H9 (cell line): ENCODE data around the gene TTC7B. TPM values are rescaled to one million over a fixed set of nuclear protein-coding genes. Genes with fewer than 3 reads are reported as not detected.

Experiments used
- DNase-seq: peaks from one replicate; pipeline ENCODE4 v3.0.0-alpha.2; 2017
- H2AFZ ChIP-seq: one replicate; pipeline ENCODE4 v1.6.1; 2013; ENCODE audit warnings: mild to moderate bottlenecking, low read length, control low read depth, moderate library complexity
- H2AK5ac ChIP-seq: 2 replicates; pipeline ENCODE4 v1.6.1; 2013; ENCODE audit warnings: low read length, control low read depth, mixed read lengths; ENCODE audit not compliant: insufficient read length
- H2BK120ac ChIP-seq: one replicate; pipeline ENCODE4 v1.6.1; 2013; ENCODE audit warnings: low read depth, mild to moderate bottlenecking, low read length, control low read depth, inconsistent platforms; ENCODE audit not compliant: poor library complexity, severe bottlenecking
- H2BK12ac ChIP-seq: 2 replicates; pipeline ENCODE4 v1.6.1; 2013; ENCODE audit warnings: low read length, control low read depth, mixed read lengths, low read depth; ENCODE audit not compliant: insufficient read length
- H2BK15ac ChIP-seq: 2 replicates; pipeline ENCODE4 v1.6.1; 2013; ENCODE audit warnings: low read depth, low read length, control low read depth
- H2BK20ac ChIP-seq: one replicate; pipeline ENCODE4 v1.6.1; 2013; ENCODE audit warnings: low read depth, mild to moderate bottlenecking, low read length, control low read depth, inconsistent platforms; ENCODE audit not compliant: poor library complexity, severe bottlenecking
- H2BK5ac ChIP-seq: 2 replicates; pipeline ENCODE4 v1.6.1; 2013; ENCODE audit warnings: low read length, control low read depth, mixed read lengths; ENCODE audit not compliant: insufficient read length
- H3K14ac ChIP-seq: 2 replicates; pipeline ENCODE4 v1.6.1; 2013; ENCODE audit warnings: low read length, control low read depth; ENCODE audit not compliant: insufficient read depth
- H3K18ac ChIP-seq: 2 replicates; pipeline ENCODE4 v1.6.1; 2013; ENCODE audit warnings: low read depth, mild to moderate bottlenecking, mixed read lengths, low read length, control low read depth; ENCODE audit not compliant: insufficient read length
- H3K23ac ChIP-seq: 2 replicates; pipeline ENCODE4 v1.6.1; 2013; ENCODE audit warnings: low read length, control low read depth, mixed read lengths, low read depth; ENCODE audit not compliant: insufficient read length
- H3K23me2 ChIP-seq: 2 replicates; pipeline ENCODE4 v1.6.1; 2013; ENCODE audit warnings: low read depth, mild to moderate bottlenecking, mixed read lengths, low read length, control low read depth; ENCODE audit not compliant: insufficient read length, poor library complexity, severe bottlenecking
- H3K27ac ChIP-seq: 2 replicates; pipeline ENCODE4 v1.5.1; 2013; ENCODE audit warnings: low read length, control low read depth, mixed read lengths, low read depth; ENCODE audit not compliant: insufficient read length
- H3K27me3 ChIP-seq: 2 replicates; pipeline ENCODE4 v1.6.1; 2013; ENCODE audit warnings: low read length, control low read depth, inconsistent platforms; ENCODE audit not compliant: insufficient read depth
- H3K4ac ChIP-seq: 2 replicates; pipeline ENCODE4 v1.6.1; 2013; ENCODE audit warnings: low read depth, mild to moderate bottlenecking, control low read depth, inconsistent platforms, low read length, moderate library complexity
- H3K4me1 ChIP-seq: 2 replicates; pipeline ENCODE4 v1.6.1; 2013; ENCODE audit warnings: low read length, control low read depth, inconsistent platforms; ENCODE audit not compliant: insufficient read depth
- H3K4me2 ChIP-seq: 2 replicates; pipeline ENCODE4 v1.6.1; 2013; ENCODE audit warnings: low read length, control low read depth, mixed read lengths; ENCODE audit not compliant: insufficient read length, insufficient read depth
- H3K56ac ChIP-seq: 2 replicates; pipeline ENCODE4 v1.6.1; 2013; ENCODE audit warnings: low read depth, mild to moderate bottlenecking, mixed read lengths, low read length, control low read depth; ENCODE audit not compliant: insufficient read length
- H3K79me1 ChIP-seq: 2 replicates; pipeline ENCODE4 v1.6.1; 2013; ENCODE audit warnings: low read depth, mild to moderate bottlenecking, moderate library complexity, low read length, control low read depth, inconsistent platforms; ENCODE audit not compliant: insufficient read depth, poor library complexity, severe bottlenecking
- H3K79me2 ChIP-seq: 2 replicates; pipeline ENCODE4 v1.6.1; 2013; ENCODE audit warnings: low read length, control low read depth, inconsistent platforms; ENCODE audit not compliant: insufficient read depth
- H3K9ac ChIP-seq: 2 replicates; pipeline ENCODE4 v1.6.1; 2013; ENCODE audit warnings: low read length, control low read depth, mixed read lengths; ENCODE audit not compliant: insufficient read length; ENCODE audit errors: extremely low read depth
- H3K9me3 ChIP-seq: one replicate; pipeline ENCODE4 v1.6.1; 2013; ENCODE audit warnings: low read depth, low read length, inconsistent platforms; ENCODE audit not compliant: control insufficient read depth
- H3T11ph ChIP-seq: one replicate; pipeline ENCODE4 v1.6.1; 2013; ENCODE audit warnings: mild to moderate bottlenecking, low read length, control low read depth, inconsistent platforms
- H4K20me1 ChIP-seq: one replicate; pipeline ENCODE4 v1.6.1; 2013; ENCODE audit not compliant: control insufficient read depth, insufficient read length, insufficient read depth
- H4K5ac ChIP-seq: 2 replicates; pipeline ENCODE4 v1.6.1; 2013; ENCODE audit warnings: low read depth, mild to moderate bottlenecking, mixed read lengths, low read length, control low read depth; ENCODE audit not compliant: insufficient read length
- H4K8ac ChIP-seq: replicated peaks from 2 replicates; pipeline ENCODE4 v1.6.1; 2013; ENCODE audit warnings: low read length, control low read depth, mixed read lengths, low read depth; ENCODE audit not compliant: insufficient read length
- H4K91ac ChIP-seq: 2 replicates; pipeline ENCODE4 v1.6.1; 2013; ENCODE audit warnings: low read depth, mild to moderate bottlenecking, moderate library complexity, mixed read lengths, low read length, control low read depth; ENCODE audit not compliant: insufficient read length
- H3K27ac Mint-ChIP-seq, 3 experiments: 2 replicates in 2 of 3; 3 replicates in 1 of 3; pipeline ENCODE4 v1.8.0; 2020 to 2021; ENCODE audit warnings: mixed read lengths in 3 of 3, mild to moderate bottlenecking in 1 of 3, moderate library complexity in 1 of 3
- H3K27me3 Mint-ChIP-seq: 2 replicates; pipeline ENCODE4 v1.8.0; 2021; ENCODE audit warnings: low read depth, mild to moderate bottlenecking, moderate library complexity, mixed read lengths
- H3K36me3 Mint-ChIP-seq, 3 experiments: 2 replicates in 2 of 3; 3 replicates in 1 of 3; pipeline ENCODE4 v1.8.0; 2020 to 2021; ENCODE audit warnings: low read depth in 3 of 3, mixed read lengths in 3 of 3; ENCODE audit not compliant: insufficient read depth in 1 of 3
- H3K4me1 Mint-ChIP-seq, 2 experiments: 2 replicates each; pipeline ENCODE4 v1.8.0; 2020; ENCODE audit warnings: mixed read lengths in 2 of 2
- H3K4me3 Mint-ChIP-seq, 2 experiments: 2 replicates in 1 of 2; 3 replicates in 1 of 2; pipeline ENCODE4 v1.8.0; 2020 to 2021; ENCODE audit warnings: mild to moderate bottlenecking in 2 of 2, mixed read lengths in 2 of 2, moderate library complexity in 1 of 2
- H3K9me3 Mint-ChIP-seq, 2 experiments: 2 replicates in 1 of 2; 3 replicates in 1 of 2; pipeline ENCODE4 v1.8.0; 2020; ENCODE audit warnings: mild to moderate bottlenecking in 2 of 2, mixed read lengths in 2 of 2, moderate library complexity in 1 of 2
- CTCF ChIP-seq: fragments of 200-600 bp; sonication (generic); conservative IDR thresholded peaks from 3 replicates; pipeline ENCODE4 v1.8.0; 2021; ENCODE audit warnings: antibody characterized with exemption, mild to moderate bottlenecking
- WGBS: extraction: QIAGEN DNeasy Blood & Tissue Kit; methylation state at CpG from one replicate; pipeline ENCODE4 v1.1.7; 2013; ENCODE audit warnings: missing lambda C conversion rate, low lambda C conversion rate, mixed read lengths; ENCODE audit not compliant: insufficient read length; ENCODE audit errors: extremely low coverage; 5-methylcytosine and 5-hydroxymethylcytosine counted together
- total RNA-seq: library from RNA; stranded (reverse); gene quantifications from 2 replicates; pipeline ENCODE4 v1.2.1, GENCODE V29; 2021

The TTC7B gene
- total RNA-seq, 1 experiment from 2014 or later = 33.7 TPM

GRCh38 chr14:90597961-90598360 is 218.3 kb downstream of the TTC7B start:
- no peak overlapping the region for H2BK15ac ChIP-seq
- no peak overlapping the region for H4K91ac ChIP-seq
- no peak overlapping the region for H3K4ac ChIP-seq
- H3T11ph ChIP-seq = no peak overlapping the region
- no peak overlapping the region for H2BK120ac ChIP-seq
- no peaks in the 10 kb centered on the region for H3K27me3 Mint-ChIP-seq
- no peaks in the 10 kb centered on the region for H3K79me2 ChIP-seq
- no peaks in the 10 kb centered on the region for H4K20me1 ChIP-seq
- no peak overlapping the region for H2AFZ ChIP-seq
- no peak for TF ChIP-seq CTCF
- H3K56ac ChIP-seq = no peak overlapping the region
- no peak overlapping the region for H2AK5ac ChIP-seq
- H2BK20ac ChIP-seq = no peak overlapping the region
- no peak overlapping the region for H2BK12ac ChIP-seq
- no peak overlapping the region for H3K4me3 Mint-ChIP-seq
- H4K5ac ChIP-seq = no peak overlapping the region
- no peaks in the 10 kb centered on the region for H3K9me3 Mint-ChIP-seq
- no peak overlapping the region for H3K27ac ChIP-seq
- H3K14ac ChIP-seq = no peak overlapping the region
- no peaks in the 10 kb centered on the region for H3K23me2 ChIP-seq
- H3K18ac ChIP-seq = no peak overlapping the region
- H3K4me2 ChIP-seq = no peak overlapping the region
- no peak overlapping the region for H2BK5ac ChIP-seq
- no peak overlapping the region for H3K23ac ChIP-seq
- no peaks in the 10 kb centered on the region for H3K79me1 ChIP-seq
- no peaks in the 10 kb centered on the region for H3K27me3 ChIP-seq
- DNase-seq = no peak
- no peak overlapping the region for H3K27ac Mint-ChIP-seq
- H3K4me1 Mint-ChIP-seq = peaks cover 37 to 45% of the 10 kb centered on the region in 2 experiments
- H4K8ac ChIP-seq = no peak overlapping the region
- no peaks in the 10 kb centered on the region for H3K9me3 ChIP-seq
- H3K4me1 ChIP-seq = no peaks in the 10 kb centered on the region; the same call in 1 of the 2 replicates
- no peaks in the 10 kb centered on the region for H3K36me3 Mint-ChIP-seq
- no peak overlapping the region for H3K9ac ChIP-seq
- WGBS = no CpG with 5 or more reads among the region's 15 CpGs
